Measurements from ENCODE around the gene PEPD. TPM values are rescaled to one million over a fixed set of nuclear protein-coding genes. Genes with fewer than 3 reads are reported as not detected.

The PEPD gene
- total RNA-seq, 1 experiment from 2014 or later, result 116 TPM

- peak in 1 of 2 experiments; percentile 11 for DNase-seq
- H3K27me3 ChIP-seq (replicated peaks; ENCODE audit: control insufficient read depth, insufficient read depth, low read length), result no peaks in the 10 kb centered on the region
- H3K9me3 ChIP-seq, result no peaks in the 10 kb centered on the region
- no peaks in the 10 kb centered on the region for H3K4me1 ChIP-seq
- H3K36me3 ChIP-seq (ENCODE audit: control insufficient read depth, insufficient read depth, low read length), result no peaks in the 10 kb centered on the region
- Mint-ChIP-seq H3K36me3 (ENCODE audit: insufficient read depth, unreplicated experiment) (peaks cover 5% of the 10 kb centered on the region), H3K4me3 (ENCODE audit: unreplicated experiment) (no peak overlapping the region), H3K9me3 (ENCODE audit: unreplicated experiment) (no peaks in the 10 kb centered on the region), H3K4me1 (ENCODE audit: low read depth, unreplicated experiment) (no peaks in the 10 kb centered on the region), H3K27me3 (ENCODE audit: insufficient read depth, unreplicated experiment) (no peaks in the 10 kb centered on the region), H3K27ac (ENCODE audit: unreplicated experiment) (no peak overlapping the region)
- intact Hi-C loops (cut with micrococcal nuclease; ENCODE audit: unreplicated experiment), result loop anchor here (10.0 kb wide), 1 partner anchor 267 kb away; no protein-coding TSS in a partner anchor
- H3K4me3 ChIP-seq (ENCODE audit: low read depth, low read length), result no peak overlapping the region
- ChIA-PET CTCF (interaction anchor here (0.6 kb wide), 2 partner anchors 188 to 241 kb away, joined by 3 to 4 read pairs; no protein-coding TSS in a partner anchor), POLR2A (no interaction called here)
- BruUV-seq (replicated peaks), result no TSS peak
- no peak for TF ChIP-seq CTCF (IDR thresholded peaks at IDR 0.05; ENCODE audit: insufficient read depth in 1 of 2, low read depth in 1 of 2, low read length in 1 of 2, severe bottlenecking in 1 of 2, unreplicated experiment in 1 of 2)
These were observed 84.2 kb downstream of the PEPD start for GRCh38 chr19:33437393-33437820.

GRCh38 chr19:33436360-33437345 lies 84.9 kb downstream of the PEPD start:
- no peaks in the 10 kb centered on the region for H3K4me1 Mint-ChIP-seq (ENCODE audit: low read depth, unreplicated experiment)
- ChIA-PET POLR2A (no interaction called here), CTCF (no interaction called here)
- no peak overlapping the region for H3K4me3 Mint-ChIP-seq (ENCODE audit: unreplicated experiment)
- BruUV-seq (replicated peaks), result no TSS peak
- TF ChIP-seq CTCF (IDR thresholded peaks at IDR 0.05; ENCODE audit: insufficient read depth in 1 of 2, low read depth in 1 of 2, low read length in 1 of 2, severe bottlenecking in 1 of 2, unreplicated experiment in 1 of 2), result no peak
- Histone ChIP-seq H3K36me3 (ENCODE audit: control insufficient read depth, insufficient read depth, low read length) (no peaks in the 10 kb centered on the region), H3K4me1 (no peaks in the 10 kb centered on the region), H3K9me3 (no peaks in the 10 kb centered on the region), H3K27me3 (replicated peaks; ENCODE audit: control insufficient read depth, insufficient read depth, low read length) (no peaks in the 10 kb centered on the region), H3K4me3 (ENCODE audit: low read depth, low read length) (no peak overlapping the region)
- peak in 1 of 2 experiments; percentile 28 for DNase-seq
- no peaks in the 10 kb centered on the region for H3K9me3 Mint-ChIP-seq (ENCODE audit: unreplicated experiment)
- peaks cover 4% of the 10 kb centered on the region for H3K36me3 Mint-ChIP-seq (ENCODE audit: insufficient read depth, unreplicated experiment)
- H3K27ac Mint-ChIP-seq (ENCODE audit: unreplicated experiment), result no peak overlapping the region
- intact Hi-C loops (cut with micrococcal nuclease; ENCODE audit: unreplicated experiment), result loop anchor here (10.0 kb wide), 1 partner anchor 268 kb away; no protein-coding TSS in a partner anchor
- no peaks in the 10 kb centered on the region for H3K27me3 Mint-ChIP-seq (ENCODE audit: insufficient read depth, unreplicated experiment)

DNA sequence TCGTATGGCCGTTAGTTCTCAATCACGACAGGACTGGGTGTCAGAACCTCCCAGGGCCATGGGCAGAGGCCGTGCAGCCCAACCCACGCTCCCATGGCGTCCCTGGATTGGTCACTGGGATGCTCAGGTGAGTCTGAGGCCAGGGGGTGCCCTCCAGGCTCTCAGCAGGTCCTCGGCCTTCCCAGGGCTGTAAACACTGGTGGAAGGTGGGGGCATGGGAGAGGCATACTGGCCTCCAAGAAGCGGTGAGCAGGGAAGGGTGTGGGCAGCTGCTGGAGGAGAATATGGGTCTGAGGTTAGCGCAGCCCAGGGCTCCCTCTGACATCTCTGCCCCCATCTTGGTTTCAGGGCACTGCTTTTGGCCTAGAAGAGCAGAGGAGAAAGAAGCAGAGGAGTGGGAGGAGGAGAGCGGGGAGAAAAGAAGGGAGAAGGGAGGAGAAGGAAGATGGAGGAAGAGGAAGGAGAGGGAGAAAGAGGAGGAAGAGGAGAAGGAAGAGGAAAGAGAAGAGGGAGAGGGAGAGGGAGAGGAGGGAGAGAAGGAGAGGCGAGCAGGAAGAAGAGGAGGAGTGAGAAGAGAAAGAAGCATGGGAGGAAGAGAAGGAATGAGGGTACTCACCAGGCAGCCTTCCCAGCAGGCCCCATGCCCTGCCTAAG lies 85.8 kb downstream of the PEPD start:
- H3K27me3 Mint-ChIP-seq (ENCODE audit: insufficient read depth, unreplicated experiment), result no peaks in the 10 kb centered on the region
- ChIA-PET CTCF (no interaction called here), POLR2A (no interaction called here)
- Histone ChIP-seq H3K4me1 (no peaks in the 10 kb centered on the region), H3K36me3 (ENCODE audit: control insufficient read depth, insufficient read depth, low read length) (no peaks in the 10 kb centered on the region), H3K4me3 (ENCODE audit: low read depth, low read length) (no peak overlapping the region), H3K27me3 (replicated peaks; ENCODE audit: control insufficient read depth, insufficient read depth, low read length) (no peaks in the 10 kb centered on the region), H3K9me3 (no peaks in the 10 kb centered on the region)
- H3K27ac Mint-ChIP-seq (ENCODE audit: unreplicated experiment), result no peak overlapping the region
- H3K4me1 Mint-ChIP-seq (ENCODE audit: low read depth, unreplicated experiment), result no peaks in the 10 kb centered on the region
- no peak overlapping the region for H3K4me3 Mint-ChIP-seq (ENCODE audit: unreplicated experiment)
- H3K36me3 Mint-ChIP-seq (ENCODE audit: insufficient read depth, unreplicated experiment), result peaks cover 2% of the 10 kb centered on the region
- intact Hi-C loops (cut with micrococcal nuclease; ENCODE audit: unreplicated experiment), result loop anchor here (10.0 kb wide), 1 partner anchor 269 kb away; no protein-coding TSS in a partner anchor
- DNase-seq, result no peak
- no peak for TF ChIP-seq CTCF (IDR thresholded peaks at IDR 0.05; ENCODE audit: insufficient read depth in 1 of 2, low read depth in 1 of 2, low read length in 1 of 2, severe bottlenecking in 1 of 2, unreplicated experiment in 1 of 2)
- no TSS peak for BruUV-seq (replicated peaks)
- no peaks in the 10 kb centered on the region for H3K9me3 Mint-ChIP-seq (ENCODE audit: unreplicated experiment)
